ENCODE results near the gene TNFAIP8L1.
A peak's percentile ranks its signal among the peaks of the same experiment; 100 is the strongest.
"Not testable (repeated sequence)": the region's sequence is repeated elsewhere in the genome, so short reads cannot be mapped to it uniquely, and the experiment has no call there.

Gene TNFAIP8L1

GRCh38 chr19:4638828-4639530 is at the start of gene TNFAIP8L1:
Gene TNFAIP8L1, plus strand, starts transcription at chr19:4639516. Its CDS starts 12,354 bp downstream, at chr19:4651870.
- DNase-seq, result peak; percentile 100

GRCh38 chr19:4589579-4590410 is 49.5 kb upstream of the TNFAIP8L1 start:
- DNase-seq, result no peak

GRCh38 chr19:4590559-4590958 is 48.8 kb upstream of the TNFAIP8L1 start:
- DNase-seq, result no peak

- no peak for DNase-seq
These were observed 48.0 kb upstream of the TNFAIP8L1 start for GRCh38 chr19:4591320-4591719.

GRCh38 chr19:4592445-4592844 is 46.9 kb upstream of the TNFAIP8L1 start:
- DNase-seq, result no peak

- DNase-seq, result no peak
These were observed 45.9 kb upstream of the TNFAIP8L1 start for GRCh38 chr19:4593409-4593851.

- DNase-seq, result no peak
These were observed 45.1 kb upstream of the TNFAIP8L1 start for GRCh38 chr19:4594201-4594600.

- not testable (repeated sequence) for DNase-seq
These were observed 44.2 kb upstream of the TNFAIP8L1 start for GRCh38 chr19:4595158-4595557.

- DNase-seq, result no peak
These were observed 43.0 kb upstream of the TNFAIP8L1 start for GRCh38 chr19:4596033-4596904.

GRCh38 chr19:4597278-4597974 is 41.9 kb upstream of the TNFAIP8L1 start:
- no peak for DNase-seq

GRCh38 chr19:4597975-4598671 is 41.2 kb upstream of the TNFAIP8L1 start:
- DNase-seq, result peak; percentile 38

- DNase-seq, result no peak
These were observed 40.6 kb upstream of the TNFAIP8L1 start for GRCh38 chr19:4598712-4599111.

- no peak for DNase-seq
These were observed 39.2 kb upstream of the TNFAIP8L1 start for GRCh38 chr19:4600082-4600481.

GRCh38 chr19:4600893-4601292 is 38.4 kb upstream of the TNFAIP8L1 start:
- no peak for DNase-seq

- no peak for DNase-seq
These were observed 37.0 kb upstream of the TNFAIP8L1 start for GRCh38 chr19:4602173-4602788.

- no peak for DNase-seq
These were observed 36.4 kb upstream of the TNFAIP8L1 start for GRCh38 chr19:4602915-4603314.

GRCh38 chr19:4604912-4605311 is 34.4 kb upstream of the TNFAIP8L1 start:
- no peak for DNase-seq

- no peak for DNase-seq
These were observed 33.1 kb upstream of the TNFAIP8L1 start for GRCh38 chr19:4606181-4606580.

GRCh38 chr19:4606921-4607678 is 32.2 kb upstream of the TNFAIP8L1 start:
- no peak for DNase-seq

GRCh38 chr19:4609878-4610511 is 29.3 kb upstream of the TNFAIP8L1 start:
- no peak for DNase-seq
